Measurements from ENCODE around the gene DUSP22. TPM values are rescaled to one million over a fixed set of nuclear protein-coding genes. Genes with fewer than 3 reads are reported as not detected.

DUSP22 gene
- total RNA-seq, 1 donor from 2014 or later: 48.0 TPM

DNA sequence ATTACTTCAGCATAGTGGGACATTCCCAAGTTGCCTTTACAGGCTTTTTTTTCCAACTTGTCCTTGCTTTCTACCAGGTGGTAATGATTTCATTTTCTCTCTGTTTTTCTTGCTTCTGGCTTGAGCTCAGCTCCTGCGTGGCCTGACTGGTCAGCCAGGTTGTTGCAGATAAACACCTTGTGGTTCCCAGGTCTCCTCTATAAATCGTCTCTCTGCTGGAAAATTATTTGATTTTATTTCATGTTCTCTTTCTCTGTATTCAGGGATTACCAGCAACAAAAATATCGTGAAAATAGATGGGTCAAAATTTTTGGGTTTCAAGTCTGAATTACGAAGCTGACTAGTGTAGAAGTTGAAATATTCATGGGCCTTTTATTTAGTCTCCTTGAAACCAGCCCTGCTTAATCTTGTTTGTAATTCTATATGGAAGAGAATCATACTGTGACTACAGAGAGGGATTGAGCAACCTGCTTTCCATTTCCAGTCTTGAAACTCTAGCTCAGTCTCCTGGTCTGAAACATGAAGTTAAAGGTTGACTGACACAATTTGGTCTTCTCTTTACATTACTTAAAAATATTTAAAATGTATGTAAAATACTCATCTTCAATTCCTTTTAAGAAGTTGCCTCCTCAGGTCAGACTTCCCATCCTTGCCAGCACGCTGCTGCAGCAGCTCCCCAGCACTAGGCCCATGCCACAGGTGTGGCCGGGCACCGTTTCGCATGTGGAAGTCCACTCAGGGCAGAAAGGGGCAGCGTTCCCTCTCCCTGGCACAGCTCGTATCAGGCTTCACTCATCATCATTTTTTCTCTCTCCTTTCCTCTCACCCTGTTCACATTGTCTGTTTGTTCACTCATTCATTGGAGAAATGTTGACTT lies 7.1 kb downstream of the DUSP22 start:
- H3K9me3 ChIP-seq (replicated peaks): no peaks in the 10 kb centered on the region
- DNase-seq: no peak
- H3K27me3 ChIP-seq (ENCODE audit: low read depth): no peaks in the 10 kb centered on the region
- H3K4me1 ChIP-seq: peaks cover 43% of the 10 kb centered on the region
- TF ChIP-seq CTCF (IDR thresholded peaks at IDR 0.05; ENCODE audit: borderline replicate concordance): no peak
- no peaks in the 10 kb centered on the region for H3K36me3 ChIP-seq
- peak overlapping the region; percentile 21 for H3K27ac ChIP-seq (replicated peaks)
- H3K4me3 ChIP-seq: no peak overlapping the region
- intact Hi-C loops (cut with micrococcal nuclease): no loop called here

DNA sequence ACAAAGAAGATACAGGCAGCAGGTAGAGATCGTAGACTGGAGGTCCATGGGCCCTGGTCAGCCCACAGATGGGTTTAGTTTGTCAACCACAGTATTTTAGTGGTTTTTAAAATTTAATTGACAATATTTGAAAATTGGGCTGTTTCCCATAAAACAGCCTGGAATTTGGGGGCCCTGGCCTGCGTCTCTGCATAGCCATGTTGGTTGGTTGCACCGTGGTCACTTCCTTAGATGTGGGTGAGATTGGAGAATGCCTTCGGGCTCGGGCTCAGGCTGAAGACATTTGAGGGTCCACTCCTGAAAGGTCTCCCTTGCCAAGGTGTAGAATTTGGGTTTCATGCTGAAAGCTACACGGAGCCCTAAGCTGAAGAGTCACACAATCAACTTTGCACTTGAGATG lies 7.7 kb downstream of the DUSP22 start:
- Histone ChIP-seq H3K36me3 (no peaks in the 10 kb centered on the region), H3K9me3 (replicated peaks) (no peaks in the 10 kb centered on the region), H3K4me3 (no peak overlapping the region), H3K4me1 (peaks cover 37% of the 10 kb centered on the region), H3K27me3 (ENCODE audit: low read depth) (no peaks in the 10 kb centered on the region), H3K27ac (replicated peaks) (no peak overlapping the region)
- DNase-seq: no peak
- intact Hi-C loops (cut with micrococcal nuclease): no loop called here
- TF ChIP-seq CTCF (IDR thresholded peaks at IDR 0.05; ENCODE audit: borderline replicate concordance): no peak

- Histone ChIP-seq H3K4me3 (no peak overlapping the region), H3K9me3 (replicated peaks) (no peaks in the 10 kb centered on the region), H3K27ac (replicated peaks) (no peak overlapping the region), H3K36me3 (no peaks in the 10 kb centered on the region), H3K4me1 (peaks cover 41% of the 10 kb centered on the region), H3K27me3 (ENCODE audit: low read depth) (no peaks in the 10 kb centered on the region)
- no peak for DNase-seq
- TF ChIP-seq CTCF (IDR thresholded peaks at IDR 0.05; ENCODE audit: borderline replicate concordance): no peak
- intact Hi-C loops (cut with micrococcal nuclease): no loop called here
Observed at GRCh38 chr6:300494-301198, 8.4 kb downstream of the DUSP22 start.

GRCh38 chr6:301526-301925 lies 9.2 kb downstream of the DUSP22 start:
- H3K27me3 ChIP-seq (ENCODE audit: low read depth): no peaks in the 10 kb centered on the region
- no peaks in the 10 kb centered on the region for H3K9me3 ChIP-seq (replicated peaks)
- intact Hi-C loops (cut with micrococcal nuclease): no loop called here
- H3K4me1 ChIP-seq: peaks cover 42% of the 10 kb centered on the region
- TF ChIP-seq CTCF (IDR thresholded peaks at IDR 0.05; ENCODE audit: borderline replicate concordance): no peak
- DNase-seq: no peak
- no peak overlapping the region for H3K4me3 ChIP-seq
- no peaks in the 10 kb centered on the region for H3K36me3 ChIP-seq
- H3K27ac ChIP-seq (replicated peaks): no peak overlapping the region

DNA sequence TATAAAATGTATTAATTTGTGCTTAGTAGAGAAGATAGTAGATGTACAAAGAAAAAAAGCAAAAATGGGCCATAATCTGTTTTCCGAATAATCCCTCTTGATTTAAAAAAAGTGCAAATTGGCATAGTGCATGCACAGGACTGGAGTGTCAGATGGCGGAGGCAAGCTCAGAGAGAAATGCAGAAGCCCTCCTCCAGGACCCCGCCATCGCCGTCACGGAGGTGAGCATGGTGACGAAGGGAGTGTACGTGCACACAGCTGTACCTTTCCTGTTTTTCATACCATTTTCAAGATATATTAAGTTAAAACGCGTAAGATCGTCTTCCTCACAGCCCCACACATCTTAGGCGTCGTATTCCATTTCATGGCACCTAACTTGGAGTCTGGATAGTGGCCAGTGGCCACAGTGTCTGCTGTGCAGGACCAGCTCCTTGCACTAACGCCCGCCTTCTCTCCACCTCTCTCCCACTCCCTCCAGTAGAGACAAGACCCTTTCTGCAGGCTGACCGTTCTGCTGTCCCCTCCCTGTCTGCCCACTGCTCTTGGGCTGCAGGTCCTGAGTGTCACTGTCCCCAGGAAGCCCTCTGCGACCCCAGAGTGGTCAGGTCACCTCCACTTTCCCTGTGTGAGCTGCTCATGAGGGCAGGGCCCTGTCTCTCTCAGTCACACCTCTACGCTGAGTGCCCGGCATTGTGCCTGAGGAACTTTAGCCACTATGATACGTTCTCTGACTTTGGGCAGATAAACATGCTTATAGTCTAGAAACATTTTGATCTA lies 9.8 kb downstream of the DUSP22 start:
- H3K27ac ChIP-seq (replicated peaks): no peak overlapping the region
- peaks cover 42% of the 10 kb centered on the region for H3K4me1 ChIP-seq
- no peaks in the 10 kb centered on the region for H3K9me3 ChIP-seq (replicated peaks)
- H3K27me3 ChIP-seq (ENCODE audit: low read depth): no peaks in the 10 kb centered on the region
- no peak overlapping the region for H3K4me3 ChIP-seq
- no peaks in the 10 kb centered on the region for H3K36me3 ChIP-seq
- TF ChIP-seq CTCF (IDR thresholded peaks at IDR 0.05; ENCODE audit: borderline replicate concordance): no peak
- no peak for DNase-seq
- intact Hi-C loops (cut with micrococcal nuclease): no loop called here
